Ascending aorta (tissue), 2 donors: ENCODE data around the gene CFAP20DC. TPM values are rescaled to one million over a fixed set of nuclear protein-coding genes. Genes with fewer than 3 reads are reported as not detected.
"Not testable (repeated sequence)": the region's sequence is repeated elsewhere in the genome, so short reads cannot be mapped to it uniquely, and the experiment has no call there.

Source experiments
- DNase-seq, 2 donors: peaks; one replicate each; pipeline ENCODE4 v3.0.0-alpha.2; 2019; ENCODE audit warnings: low spot score in 2 of 2
- H3K27ac ChIP-seq, 2 donors: fragments of 200-600 bp; sonication (generic); one replicate each; pipeline ENCODE4 v1.5.1; 2016 to 2017; ENCODE audit warnings: mild to moderate bottlenecking in 1 of 2
- H3K27me3 ChIP-seq: fragments of 200-600 bp; sonication (generic); one replicate; pipeline ENCODE4 v1.5.1; 2017
- H3K36me3 ChIP-seq, 2 donors: fragments of 200-600 bp; sonication (generic); one replicate each; pipeline ENCODE4 v1.5.1; 2016
- H3K4me1 ChIP-seq, 2 donors: fragments of 200-600 bp; sonication (generic); one replicate each; pipeline ENCODE4 v1.5.1; 2016 to 2017; ENCODE audit warnings: mild to moderate bottlenecking in 1 of 2
- H3K4me3 ChIP-seq, 2 donors: fragments of 200-600 bp; sonication (generic); one replicate each; pipeline ENCODE4 v1.5.1; 2016 to 2017; ENCODE audit warnings: mild to moderate bottlenecking in 1 of 2
- H3K9me3 ChIP-seq, 2 donors: fragments of 200-600 bp; sonication (generic); one replicate each; pipeline ENCODE4 v1.5.1; 2016
- intact Hi-C: fragments of 100-400 bp; cut with DNase I; formaldehyde crosslinking; loops from one replicate; pipeline ENCODE4 v1.15.1; 2023
- total RNA-seq: library from RNA; depleted of rRNA; stranded (reverse); fragments of >200 nt; gene quantifications from one replicate; pipeline ENCODE4 v1.1.0, GENCODE V29; 2016
- TF ChIP-seq, protein P1 (sequence below), 3 experiments: fragments of 200-600 bp in 2 of 3; fragments of 450-650 bp in 1 of 3; sonication (generic) in 2 of 3; IDR thresholded peaks; one replicate each; pipeline ENCODE4 v1.5.1; 2016 to 2019; ENCODE audit warnings: antibody characterized with exemption in 3 of 3, mild to moderate bottlenecking in 1 of 3, moderate library complexity in 1 of 3

The CFAP20DC gene
- total RNA-seq, 1 donor from 2014 or later = not detected

GRCh38 chr3:58979840-58980239 lies 70.0 kb downstream of the CFAP20DC start:
- intact Hi-C loops = no loop called here
- H3K36me3 ChIP-seq = no peaks in the 10 kb centered on the region
- TF ChIP-seq, protein P1, sequence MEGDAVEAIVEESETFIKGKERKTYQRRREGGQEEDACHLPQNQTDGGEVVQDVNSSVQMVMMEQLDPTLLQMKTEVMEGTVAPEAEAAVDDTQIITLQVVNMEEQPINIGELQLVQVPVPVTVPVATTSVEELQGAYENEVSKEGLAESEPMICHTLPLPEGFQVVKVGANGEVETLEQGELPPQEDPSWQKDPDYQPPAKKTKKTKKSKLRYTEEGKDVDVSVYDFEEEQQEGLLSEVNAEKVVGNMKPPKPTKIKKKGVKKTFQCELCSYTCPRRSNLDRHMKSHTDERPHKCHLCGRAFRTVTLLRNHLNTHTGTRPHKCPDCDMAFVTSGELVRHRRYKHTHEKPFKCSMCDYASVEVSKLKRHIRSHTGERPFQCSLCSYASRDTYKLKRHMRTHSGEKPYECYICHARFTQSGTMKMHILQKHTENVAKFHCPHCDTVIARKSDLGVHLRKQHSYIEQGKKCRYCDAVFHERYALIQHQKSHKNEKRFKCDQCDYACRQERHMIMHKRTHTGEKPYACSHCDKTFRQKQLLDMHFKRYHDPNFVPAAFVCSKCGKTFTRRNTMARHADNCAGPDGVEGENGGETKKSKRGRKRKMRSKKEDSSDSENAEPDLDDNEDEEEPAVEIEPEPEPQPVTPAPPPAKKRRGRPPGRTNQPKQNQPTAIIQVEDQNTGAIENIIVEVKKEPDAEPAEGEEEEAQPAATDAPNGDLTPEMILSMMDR (IDR thresholded peaks at IDR 0.05) = no peak

GRCh38 chr3:58973796-58974195 lies 76.0 kb downstream of the CFAP20DC start:
- H3K4me1 ChIP-seq = no peaks in the 10 kb centered on the region
- H3K36me3 ChIP-seq = no peaks in the 10 kb centered on the region
- intact Hi-C loops = no loop called here
- H3K27me3 ChIP-seq = no peaks in the 10 kb centered on the region
- no peak overlapping the region for H3K4me3 ChIP-seq
- H3K27ac ChIP-seq = no peak overlapping the region
- no peaks in the 10 kb centered on the region for H3K9me3 ChIP-seq
- TF ChIP-seq, protein P1 (IDR thresholded peaks at IDR 0.05) = no peak
- no peak for DNase-seq

More at GRCh38 chr3:58979840-58980239, 70.0 kb downstream of the CFAP20DC start:
- H3K27ac ChIP-seq = no peak overlapping the region
- H3K9me3 ChIP-seq = no peaks in the 10 kb centered on the region
- no peaks in the 10 kb centered on the region for H3K27me3 ChIP-seq
- no peaks in the 10 kb centered on the region for H3K4me1 ChIP-seq
- no peak for DNase-seq
- H3K4me3 ChIP-seq = no peak overlapping the region

DNA sequence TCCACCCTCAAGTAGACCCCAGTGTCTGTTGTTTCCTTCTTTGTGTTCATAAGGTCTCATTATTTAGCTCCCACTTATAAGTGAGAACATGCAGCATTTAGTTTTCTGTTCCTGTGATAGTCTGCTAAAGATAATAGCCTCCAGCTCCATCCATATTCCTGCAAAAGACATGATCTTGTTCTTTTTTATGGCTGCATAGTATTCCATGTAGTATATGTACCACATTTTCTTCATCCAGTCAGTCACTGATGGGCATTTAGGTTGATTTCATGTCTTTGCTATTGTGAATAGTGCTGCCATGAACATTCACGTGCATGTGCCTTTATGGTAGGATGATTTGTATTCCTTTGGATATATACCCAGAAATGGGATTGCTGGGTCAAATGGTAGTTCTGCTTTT lies 82.0 kb downstream of the CFAP20DC start:
- H3K27me3 ChIP-seq, H3K4me1 ChIP-seq, H3K9me3 ChIP-seq, H3K27ac ChIP-seq, DNase-seq, H3K36me3 ChIP-seq, H3K4me3 ChIP-seq, intact Hi-C loops: not testable (repeated sequence)

DNA sequence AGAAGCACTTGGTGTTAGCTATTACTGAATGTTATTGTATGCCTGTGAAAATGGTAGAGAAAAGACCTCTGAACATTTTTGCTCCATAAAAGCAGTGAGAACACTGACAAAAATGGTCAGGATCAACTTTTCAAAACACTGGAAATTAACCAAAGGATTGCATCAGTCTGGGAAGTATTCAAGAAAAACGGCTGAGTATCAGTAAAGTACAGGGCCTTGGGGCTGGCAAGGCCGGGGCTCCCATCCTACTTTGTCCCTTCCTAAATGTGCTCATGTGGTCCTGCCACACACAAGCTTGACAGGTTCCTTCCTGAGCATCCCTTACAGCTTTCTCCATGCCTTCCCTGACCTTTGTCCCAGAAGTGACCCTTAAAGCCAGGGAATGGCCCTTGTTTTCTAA lies 84.0 kb downstream of the CFAP20DC start:
- H3K27ac ChIP-seq = no peak overlapping the region
- no peaks in the 10 kb centered on the region for H3K36me3 ChIP-seq
- TF ChIP-seq, protein P1 (IDR thresholded peaks at IDR 0.05) = no peak
- H3K9me3 ChIP-seq = no peaks in the 10 kb centered on the region
- H3K27me3 ChIP-seq = no peaks in the 10 kb centered on the region
- no peak for DNase-seq
- no peak overlapping the region for H3K4me3 ChIP-seq
- no peaks in the 10 kb centered on the region for H3K4me1 ChIP-seq
- intact Hi-C loops = no loop called here

GRCh38 chr3:58963928-58964503 lies 85.8 kb downstream of the CFAP20DC start:
- Histone ChIP-seq H3K36me3 (no peaks in the 10 kb centered on the region), H3K4me3 (no peak overlapping the region)
- intact Hi-C loops = no loop called here

DNA sequence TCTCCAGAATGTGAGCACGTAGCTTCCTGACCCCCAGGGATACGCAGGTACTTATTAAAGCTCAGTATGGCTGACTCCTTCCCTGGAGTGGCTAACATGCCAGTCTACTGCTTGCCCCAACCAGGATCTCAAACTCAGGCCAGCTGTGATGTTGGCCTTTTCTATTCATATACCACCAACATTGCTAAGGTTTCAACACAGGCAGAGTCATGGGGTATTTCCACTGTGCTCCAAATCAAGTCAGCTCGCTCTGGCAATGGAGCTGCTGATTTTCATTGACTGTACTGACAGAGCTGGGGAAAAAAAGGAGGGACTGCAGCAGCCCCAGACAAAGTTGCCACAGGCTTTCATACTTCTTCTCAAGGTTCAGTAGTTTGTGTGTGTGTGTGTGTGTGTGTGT lies 87.0 kb downstream of the CFAP20DC start:
- no peaks in the 10 kb centered on the region for H3K36me3 ChIP-seq
- no peak overlapping the region for H3K4me3 ChIP-seq
- DNase-seq = no peak
- no peak overlapping the region for H3K27ac ChIP-seq
- TF ChIP-seq, protein P1 (IDR thresholded peaks at IDR 0.05) = no peak
- no peaks in the 10 kb centered on the region for H3K27me3 ChIP-seq
- H3K4me1 ChIP-seq = no peaks in the 10 kb centered on the region
- intact Hi-C loops = no loop called here
- H3K9me3 ChIP-seq = no peaks in the 10 kb centered on the region

More at GRCh38 chr3:58963928-58964503, 85.8 kb downstream of the CFAP20DC start:
- no peak for DNase-seq
- Histone ChIP-seq H3K4me1 (no peaks in the 10 kb centered on the region), H3K9me3 (no peaks in the 10 kb centered on the region), H3K27me3 (no peaks in the 10 kb centered on the region), H3K27ac (no peak overlapping the region)
- TF ChIP-seq, protein P1 (IDR thresholded peaks at IDR 0.05) = no peak
